Activated T-cell treated with anti-CD3 and anti-CD28 coated beads, Interleukin-2, amount 50 U/mL, for 48 hours (primary cell): ENCODE data around the gene ZNF609.
A peak's percentile ranks its signal among the peaks of the same experiment; 100 is the strongest.

Experiments
- DNase-seq, 2 experiments: peaks; one replicate each; pipeline ENCODE4 v3.0.0-alpha.2; 2020

The ZNF609 gene

DNA sequence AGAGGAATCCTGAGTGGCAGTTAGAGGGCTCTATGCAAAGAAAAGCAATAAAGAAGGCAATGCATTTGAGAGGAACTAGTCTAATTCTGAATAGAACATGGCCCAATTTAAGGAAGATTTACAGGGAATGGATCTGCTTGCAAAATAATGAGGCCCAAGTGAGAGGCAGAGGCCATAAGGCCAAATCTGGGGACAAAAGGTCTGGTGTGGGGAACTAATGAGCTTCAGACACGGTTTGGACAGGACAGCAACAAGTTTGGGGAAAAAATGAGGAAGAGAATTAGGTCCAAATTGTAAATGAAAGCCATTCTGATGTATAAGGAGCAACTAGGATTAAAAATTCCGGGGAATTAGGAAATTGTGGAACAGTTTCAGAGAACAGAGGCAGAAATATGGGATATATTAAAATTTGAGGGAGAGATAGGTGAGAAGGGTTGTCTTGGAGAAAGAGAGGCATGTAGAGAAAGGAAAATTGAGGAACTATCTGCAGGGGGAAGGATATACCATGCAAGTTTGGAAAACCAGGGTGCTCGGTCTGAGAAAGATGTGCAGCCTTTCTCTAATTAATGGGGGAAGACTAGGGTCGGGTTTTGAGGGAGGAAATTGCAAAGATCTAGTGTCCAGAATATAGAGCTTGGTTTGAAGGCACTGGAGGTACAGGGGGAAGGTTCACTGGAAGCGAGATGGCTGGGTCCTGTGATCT is 241.3 kb downstream of the ZNF609 start:
- DNase-seq: no peak

DNA sequence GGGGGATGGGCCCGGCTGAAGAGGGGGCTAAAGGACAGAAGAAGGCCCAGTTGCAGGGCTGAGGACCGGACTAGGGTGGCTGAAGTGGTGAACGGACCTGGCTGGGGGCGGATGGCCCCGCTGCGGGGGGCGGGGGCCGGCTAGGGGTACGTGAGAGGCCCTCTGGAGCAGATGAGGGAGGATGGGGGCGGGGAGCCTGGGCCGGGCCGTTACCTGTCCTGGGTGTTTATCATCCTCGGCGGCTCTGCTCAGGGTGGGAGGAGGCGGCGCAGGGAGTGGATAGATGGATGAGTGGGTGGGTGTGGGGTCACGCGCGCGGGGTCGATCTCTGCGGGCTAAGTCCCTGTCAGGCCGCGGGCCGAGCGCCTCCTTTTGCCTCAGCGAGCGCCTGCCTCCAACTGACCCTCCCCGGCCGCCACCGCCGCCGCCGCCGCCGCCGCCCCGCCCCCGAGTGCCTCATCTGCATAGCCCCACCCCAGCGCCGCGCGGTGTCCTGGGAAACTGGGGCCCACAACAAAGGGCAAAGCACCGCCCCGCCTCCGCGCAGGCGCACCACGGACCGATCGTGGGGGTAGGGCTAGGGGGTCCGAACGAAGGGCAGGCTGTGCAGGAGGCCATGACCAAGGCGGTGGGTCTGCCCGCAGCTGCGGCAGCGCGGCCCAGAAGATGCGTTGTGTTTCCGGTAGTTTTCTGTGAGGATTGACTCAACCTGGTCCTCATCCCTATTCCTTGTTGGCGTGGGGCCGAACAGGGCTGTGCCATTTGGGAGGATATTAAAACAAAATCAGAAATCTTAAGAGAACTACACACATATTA is 242.6 kb downstream of the ZNF609 start:
- DNase-seq: peak; percentile 97

DNA sequence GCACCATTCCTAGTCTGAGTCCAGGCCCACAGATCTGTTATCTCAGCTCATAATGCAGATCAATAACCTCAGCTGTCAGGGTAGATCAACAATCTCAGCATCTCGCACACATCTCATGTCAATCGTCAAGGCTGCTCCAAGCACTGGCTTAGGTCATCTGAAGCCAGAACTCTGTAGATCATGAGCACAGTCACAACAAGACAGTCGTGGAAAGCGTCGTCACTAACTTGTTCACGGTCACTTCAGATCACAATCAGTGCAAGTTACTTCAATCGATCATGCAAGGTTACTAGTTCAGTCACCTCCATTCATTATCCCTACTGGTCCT is 243.2 kb downstream of the ZNF609 start:
- no peak for DNase-seq

DNA sequence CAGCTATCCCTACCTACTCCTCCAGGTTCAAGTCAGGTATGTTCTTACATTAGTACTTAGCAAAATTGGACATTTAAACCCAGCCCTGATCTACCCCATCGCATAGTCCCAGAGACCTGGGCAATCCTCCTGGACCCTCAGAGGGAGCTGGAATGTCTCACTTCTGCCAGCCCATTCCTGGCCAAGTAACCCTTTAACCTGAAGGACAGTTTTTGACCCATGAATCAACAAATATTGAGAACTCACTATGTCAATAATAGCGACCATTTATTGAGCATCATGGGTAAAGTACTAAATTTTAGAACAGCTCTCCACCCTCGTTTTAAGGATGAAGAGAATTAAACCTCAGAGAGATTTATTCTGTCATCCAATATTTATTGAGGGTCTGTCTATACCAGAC is 244.6 kb downstream of the ZNF609 start:
- DNase-seq: no peak

GRCh38 chr15:64706011-64706911 is 245.9 kb downstream of the ZNF609 start:
- no peak for DNase-seq

DNA sequence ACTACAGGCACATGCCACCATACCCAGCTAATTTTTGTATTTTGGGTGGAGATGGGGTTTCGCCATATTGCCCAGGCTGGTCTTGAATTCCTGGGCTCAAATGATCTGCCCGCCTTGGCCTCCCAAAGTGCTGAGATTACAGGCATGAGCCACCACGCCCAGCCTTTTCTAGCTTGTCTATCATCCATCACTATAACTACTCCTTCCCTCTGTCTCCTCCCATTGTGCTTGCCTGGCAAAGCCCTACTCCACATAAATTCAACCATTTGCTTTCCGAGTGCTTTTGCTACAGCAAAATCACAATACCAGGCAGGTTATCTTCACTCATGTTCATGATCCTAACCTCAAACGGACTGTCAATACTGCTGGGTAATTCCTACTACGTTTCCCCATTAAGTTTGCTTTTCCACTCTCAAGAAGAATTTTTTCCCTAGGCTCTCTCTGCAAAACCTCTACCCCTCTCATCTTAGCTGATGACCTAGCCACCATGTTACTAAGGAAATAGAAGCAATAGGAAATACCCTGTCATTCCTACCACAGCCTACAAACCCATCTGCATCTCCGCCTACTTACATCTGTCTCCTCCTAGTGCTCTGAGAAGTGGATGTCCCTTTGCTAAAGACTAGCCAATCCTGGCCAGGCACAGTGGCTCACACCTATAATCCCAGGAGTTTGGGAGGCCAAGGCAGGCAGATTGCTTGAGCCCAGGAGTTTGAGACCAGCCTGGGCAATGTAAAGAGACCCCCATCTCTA is 250.5 kb downstream of the ZNF609 start:
- no peak for DNase-seq

GRCh38 chr15:64712353-64712752 is 252.0 kb downstream of the ZNF609 start:
- no peak for DNase-seq

DNA sequence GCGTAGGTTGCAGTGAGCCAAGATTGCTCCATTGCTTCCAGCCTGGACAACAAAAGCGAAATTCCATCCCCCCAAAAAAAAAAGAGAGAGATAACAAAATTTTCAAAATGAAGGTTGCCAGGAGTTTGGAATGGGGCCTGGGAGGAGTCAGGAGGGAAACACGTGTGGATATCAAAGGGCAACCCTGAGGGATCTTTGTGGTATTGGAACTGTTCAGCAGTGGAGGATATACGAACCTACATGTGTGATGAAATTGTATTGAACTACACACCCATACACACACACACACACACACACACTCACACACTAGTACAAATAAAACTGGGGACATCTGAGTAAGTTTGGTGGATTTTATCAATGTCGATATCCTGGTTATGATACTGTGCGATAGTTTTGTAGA is 253.2 kb downstream of the ZNF609 start:
- DNase-seq: no peak

- DNase-seq: no peak
Observed at GRCh38 chr15:64716452-64716851, 256.1 kb downstream of the ZNF609 start.

DNA sequence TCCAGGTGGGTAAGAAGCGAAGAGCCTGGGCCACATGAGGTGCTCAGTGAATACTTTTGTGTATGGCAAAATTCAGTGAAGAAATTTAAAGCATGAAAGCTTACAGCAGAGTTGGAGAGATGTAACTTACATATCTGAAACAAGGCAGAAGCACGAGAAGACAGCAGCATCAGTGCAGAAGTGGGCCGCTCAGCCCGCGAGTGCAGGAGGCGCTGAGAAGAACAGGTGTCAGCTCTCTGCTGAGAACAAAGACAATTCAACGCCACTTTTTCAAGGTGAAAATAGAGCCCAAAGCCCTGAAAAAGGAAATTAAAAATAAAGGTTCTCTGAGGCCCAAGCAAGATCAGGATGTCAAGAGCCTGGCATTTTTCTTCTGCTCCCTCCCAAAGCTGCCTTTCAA is 256.8 kb downstream of the ZNF609 start:
- no peak for DNase-seq

- no peak for DNase-seq
Observed at GRCh38 chr15:64717735-64718495, 257.5 kb downstream of the ZNF609 start.

DNA sequence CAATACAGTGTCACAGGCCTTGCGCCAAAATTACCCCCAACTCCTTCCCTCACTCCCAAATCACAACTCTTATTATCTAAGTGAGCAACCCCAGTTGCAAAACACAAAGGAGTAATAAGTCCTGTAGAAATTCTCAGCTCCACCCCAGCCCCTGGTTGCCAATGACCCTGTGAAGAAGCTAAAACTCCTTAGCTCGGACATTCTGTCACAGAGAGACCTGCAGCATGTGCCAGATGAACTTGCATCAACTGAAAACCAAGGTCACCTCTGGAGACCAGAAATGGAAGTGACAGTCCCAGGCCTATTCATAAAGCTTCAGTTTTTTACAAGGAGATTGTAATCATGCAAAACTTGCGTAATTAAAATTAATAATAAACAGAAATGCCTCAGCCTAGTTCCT is 259.8 kb downstream of the ZNF609 start:
- no peak for DNase-seq

- no peak for DNase-seq
Observed at GRCh38 chr15:64730151-64730550, 269.8 kb downstream of the ZNF609 start.

GRCh38 chr15:64731012-64731804 is 270.8 kb downstream of the ZNF609 start:
- peak; percentile 91 to 93 for DNase-seq

GRCh38 chr15:64731805-64732151 is 271.4 kb downstream of the ZNF609 start:
- no peak for DNase-seq

GRCh38 chr15:64732156-64732860 is 271.9 kb downstream of the ZNF609 start:
- no peak for DNase-seq
